Sigmoid colon (tissue), 7 donors: ENCODE data around the gene COMMD7. TPM values are rescaled to one million over a fixed set of nuclear protein-coding genes. Genes with fewer than 3 reads are reported as not detected.

ENCODE experiments used
- DNase-seq: peaks from one replicate; pipeline ENCODE4 v3.0.0-alpha.2; 2019
- H3K27ac ChIP-seq, 4 donors: fragments of 200-600 bp; sonication (generic); one replicate each; pipeline ENCODE4 v1.5.1; 2016 to 2019; ENCODE audit warnings: mild to moderate bottlenecking in 1 of 4
- H3K27me3 ChIP-seq, 3 donors: fragments of 200-600 bp; sonication (generic); one replicate each; pipeline ENCODE4 v1.5.1; 2019; ENCODE audit warnings: mild to moderate bottlenecking in 1 of 3
- H3K36me3 ChIP-seq, 4 donors: fragments of 200-600 bp; sonication (generic); one replicate each; pipeline ENCODE4 v1.5.1; 2016 to 2019
- H3K4me1 ChIP-seq, 4 donors: fragments of 200-600 bp; sonication (generic); one replicate each; pipeline ENCODE4 v1.5.1; 2017 to 2019
- H3K4me3 ChIP-seq, 4 donors: fragments of 200-600 bp; sonication (generic); one replicate each; pipeline ENCODE4 v1.5.1; 2017 to 2019; ENCODE audit warnings: mild to moderate bottlenecking in 2 of 4, moderate library complexity in 1 of 4
- H3K9me3 ChIP-seq, 4 donors: fragments of 200-600 bp in 3 of 4; sonication (generic) in 3 of 4; one replicate each; pipeline versions ENCODE4 v1.5.1 to v1.6.1; 2013 to 2019
- EP300 ChIP-seq, 4 donors: sonication (generic); formaldehyde crosslinking; IDR thresholded peaks; one replicate each; pipeline ENCODE4 v1.6.1; 2017; ENCODE audit warnings: antibody characterized with exemption in 4 of 4
- POLR2A ChIP-seq, 2 donors: fragments of 450-650 bp; IDR thresholded peaks; one replicate each; pipeline ENCODE4 v1.6.1; 2016; ENCODE audit warnings: antibody characterized with exemption in 2 of 2, mild to moderate bottlenecking in 2 of 2, moderate library complexity in 2 of 2
- POLR2AphosphoS5 ChIP-seq, 4 donors: sonication (generic); formaldehyde crosslinking; IDR thresholded peaks; one replicate each; pipeline ENCODE4 v1.6.1; 2017; ENCODE audit warnings: antibody characterized with exemption in 4 of 4
- WGBS, 2 donors: extraction: QIAGEN DNeasy Blood & Tissue Kit; methylation state at CpG; one replicate each; pipeline ENCODE4 v1.1.7; 2013; 5-methylcytosine and 5-hydroxymethylcytosine counted together
- intact Hi-C: fragments of 100-400 bp; cut with DNase I; formaldehyde crosslinking; loops from one replicate; pipeline ENCODE4 v1.15.1; 2023
- polyA plus RNA-seq, 3 donors: library from polyadenylated mRNA; stranded (reverse); fragments of 200-250 nt; gene quantifications; one replicate each; pipeline ENCODE4 v1.2.3, GENCODE V29; 2013
- total RNA-seq, 4 donors: library from RNA; depleted of rRNA; stranded (reverse); fragments of >200 nt; gene quantifications; one replicate each; pipeline ENCODE4 v1.1.0, GENCODE V29; 2016
- TF ChIP-seq, protein P1 (sequence below), 4 experiments: fragments of 450-650 bp in 3 of 4; fragments of 200-600 bp in 1 of 4; IDR thresholded peaks; one replicate each; pipeline ENCODE4 v1.5.1; 2016 to 2019; ENCODE audit warnings: antibody characterized with exemption in 4 of 4, mild to moderate bottlenecking in 3 of 4, moderate library complexity in 2 of 4
- donor health status: healthy with polysubstance abuse.
- donor health status: Bipolar disorder and iron deficiency.
- donor health status: healthy.

The COMMD7 gene
- total and polyA plus RNA-seq, 7 donors = 26.3 to 68.0 (median 45.1) TPM

- TF ChIP-seq POLR2A (IDR thresholded peaks at IDR 0.05) (no peak), POLR2AphosphoS5 (IDR thresholded peaks at IDR 0.05) (no peak), EP300 (IDR thresholded peaks at IDR 0.05) (no peak)
- TF ChIP-seq, protein P1, sequence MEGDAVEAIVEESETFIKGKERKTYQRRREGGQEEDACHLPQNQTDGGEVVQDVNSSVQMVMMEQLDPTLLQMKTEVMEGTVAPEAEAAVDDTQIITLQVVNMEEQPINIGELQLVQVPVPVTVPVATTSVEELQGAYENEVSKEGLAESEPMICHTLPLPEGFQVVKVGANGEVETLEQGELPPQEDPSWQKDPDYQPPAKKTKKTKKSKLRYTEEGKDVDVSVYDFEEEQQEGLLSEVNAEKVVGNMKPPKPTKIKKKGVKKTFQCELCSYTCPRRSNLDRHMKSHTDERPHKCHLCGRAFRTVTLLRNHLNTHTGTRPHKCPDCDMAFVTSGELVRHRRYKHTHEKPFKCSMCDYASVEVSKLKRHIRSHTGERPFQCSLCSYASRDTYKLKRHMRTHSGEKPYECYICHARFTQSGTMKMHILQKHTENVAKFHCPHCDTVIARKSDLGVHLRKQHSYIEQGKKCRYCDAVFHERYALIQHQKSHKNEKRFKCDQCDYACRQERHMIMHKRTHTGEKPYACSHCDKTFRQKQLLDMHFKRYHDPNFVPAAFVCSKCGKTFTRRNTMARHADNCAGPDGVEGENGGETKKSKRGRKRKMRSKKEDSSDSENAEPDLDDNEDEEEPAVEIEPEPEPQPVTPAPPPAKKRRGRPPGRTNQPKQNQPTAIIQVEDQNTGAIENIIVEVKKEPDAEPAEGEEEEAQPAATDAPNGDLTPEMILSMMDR (IDR thresholded peaks at IDR 0.05) = no peak
- no peaks in the 10 kb centered on the region for H3K9me3 ChIP-seq
- peak overlapping the region in 1 of 4 donors; percentile 40 for H3K27ac ChIP-seq
- peak overlapping the region; percentile 63 to 86 (median 78) for H3K4me3 ChIP-seq
- DNase-seq = no peak
- H3K4me1 ChIP-seq = peaks cover 0 to 22% (median 19%) of the 10 kb centered on the region in 4 donors
- H3K27me3 ChIP-seq = no peaks in the 10 kb centered on the region
- intact Hi-C loops = no loop called here
- H3K36me3 ChIP-seq = no peaks in the 10 kb centered on the region
- WGBS, 2 donors = 1% methylated on average over 30 of the region's 30 CpGs
Observed at GRCh38 chr20:32762754-32763201, 19.5 kb upstream of the COMMD7 start.

GRCh38 chr20:32761831-32762753 is 18.8 kb upstream of the COMMD7 start, which contains the start of gene DNMT3B:
DNMT3B (plus strand) TSS chr20:32762385; CDS start chr20:32780324, 17,939 bp downstream.
- peak within 1 kb of the TSS; percentile 63 to 86 (median 78) for H3K4me3 ChIP-seq
- TF ChIP-seq, protein P1 (IDR thresholded peaks at IDR 0.05) = peak in 1 of 4 experiments; percentile 10
- TF ChIP-seq POLR2A (IDR thresholded peaks at IDR 0.05) = no peak
- no peaks in the 10 kb centered on the region for H3K27me3 ChIP-seq
- H3K27ac ChIP-seq = peak within 1 kb of the TSS in 2 of 4 donors; percentile 30 to 40
- no peaks in the 10 kb centered on the region for H3K9me3 ChIP-seq
- intact Hi-C loops = no loop called here
- H3K36me3 ChIP-seq = no peaks in the 10 kb centered on the region
- peak; percentile 83 for DNase-seq
- 1% methylated on average over 90 to 92 of the region's 92 CpGs for WGBS, 2 donors
- H3K4me1 ChIP-seq = peaks cover 0 to 22% (median 19%) of the 10 kb centered on the region in 4 donors

DNA sequence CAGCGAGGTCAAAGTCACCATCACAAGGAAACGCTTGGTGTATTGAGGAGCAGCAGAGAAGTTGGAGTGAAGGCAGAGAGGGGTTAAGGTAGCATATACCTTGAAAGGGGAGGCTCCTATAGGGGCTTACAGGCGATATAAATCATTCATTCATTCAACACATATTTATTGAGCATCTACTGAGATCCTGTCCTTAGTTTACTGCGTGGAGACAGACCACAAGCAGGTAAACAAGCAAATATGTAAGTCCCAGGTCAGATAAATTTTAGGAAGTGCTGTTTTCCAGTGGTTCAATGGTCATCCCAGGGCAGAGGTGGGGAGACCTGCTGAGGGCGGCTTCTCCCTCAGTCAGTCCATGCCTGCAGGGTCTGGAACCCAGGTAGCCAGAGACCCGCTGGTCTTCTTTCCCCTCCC is 18.2 kb upstream of the COMMD7 start:
- WGBS, 2 donors = 14 to 49% methylated on average over 6 of the region's 6 CpGs
- no peaks in the 10 kb centered on the region for H3K9me3 ChIP-seq
- no peaks in the 10 kb centered on the region for H3K36me3 ChIP-seq
- TF ChIP-seq EP300 (IDR thresholded peaks at IDR 0.05) (no peak), POLR2AphosphoS5 (IDR thresholded peaks at IDR 0.05) (no peak), POLR2A (IDR thresholded peaks at IDR 0.05) (no peak)
- TF ChIP-seq, protein P1 (IDR thresholded peaks at IDR 0.05) = no peak
- no peak overlapping the region for H3K27ac ChIP-seq
- intact Hi-C loops = no loop called here
- peaks cover 0 to 22% (median 19%) of the 10 kb centered on the region in 4 donors for H3K4me1 ChIP-seq
- H3K4me3 ChIP-seq = peak overlapping the region; percentile 63 to 86 (median 78)
- no peaks in the 10 kb centered on the region for H3K27me3 ChIP-seq
- no peak for DNase-seq

- TF ChIP-seq, protein P1 (IDR thresholded peaks at IDR 0.05) = no peak
- TF ChIP-seq POLR2AphosphoS5 (IDR thresholded peaks at IDR 0.05) = no peak
Observed at GRCh38 chr20:32756156-32756555, 12.9 kb upstream of the COMMD7 start.

More at GRCh38 chr20:32756156-32756555, 12.9 kb upstream of the COMMD7 start:
- intact Hi-C loops = no loop called here
- Histone ChIP-seq H3K4me3 (no peak overlapping the region), H3K36me3 (no peaks in the 10 kb centered on the region), H3K4me1 (no peaks in the 10 kb centered on the region), H3K27ac (no peak overlapping the region), H3K27me3 (no peaks in the 10 kb centered on the region), H3K9me3 (no peaks in the 10 kb centered on the region)
- WGBS, 2 donors = 70 to 72% methylated on average over 5 of the region's 5 CpGs
- DNase-seq = no peak
